Lung (tissue), 12 donors: ENCODE data around the gene CNGB1. TPM values are rescaled to one million over a fixed set of nuclear protein-coding genes. Genes with fewer than 3 reads are reported as not detected.
"Not testable (repeated sequence)": the region's sequence is repeated elsewhere in the genome, so short reads cannot be mapped to it uniquely, and the experiment has no call there.

Experiments used
- ATAC-seq: fragments of 200-7000 bp; cut with Tn5 transposase; one replicate; pipeline ENCODE4 v1.9.1; 2020; ENCODE audit warnings: moderate number of reproducible peaks; ENCODE audit not compliant: insufficient read depth, low FRiP score
- DNase-seq, 3 donors: peaks; one replicate each; pipeline ENCODE4 v3.0.0-alpha.2; 2013 to 2017
- H3K27ac ChIP-seq, 2 donors: one replicate each; pipeline ENCODE4 v1.5.1; 2013; ENCODE audit warnings: mild to moderate bottlenecking in 2 of 2, moderate library complexity in 2 of 2, control low read depth in 1 of 2, inconsistent platforms in 1 of 2, low read depth in 1 of 2, low read length in 1 of 2
- H3K27me3 ChIP-seq, 3 donors: one replicate each; pipeline ENCODE4 v1.5.1; 2013; ENCODE audit warnings: low read length in 2 of 3; ENCODE audit not compliant: control insufficient read depth in 3 of 3, insufficient read depth in 3 of 3
- H3K36me3 ChIP-seq, 4 donors: one replicate each; pipeline ENCODE4 v1.5.1; 2013; ENCODE audit warnings: low read length in 4 of 4, mild to moderate bottlenecking in 1 of 4, moderate library complexity in 1 of 4; ENCODE audit not compliant: control insufficient read depth in 4 of 4, insufficient read depth in 4 of 4
- H3K4me1 ChIP-seq, 5 donors: one replicate each; pipeline ENCODE4 v1.5.1; 2013; ENCODE audit warnings: low read length in 5 of 5, mild to moderate bottlenecking in 2 of 5, moderate library complexity in 1 of 5; ENCODE audit not compliant: control insufficient read depth in 5 of 5, insufficient read depth in 5 of 5
- H3K4me3 ChIP-seq: one replicate; pipeline ENCODE4 v1.5.1; 2013; ENCODE audit warnings: mild to moderate bottlenecking, control low read depth, moderate library complexity
- H3K9ac ChIP-seq, 2 donors: one replicate each; pipeline ENCODE4 v1.5.1; 2013; ENCODE audit warnings: low read length in 2 of 2, control low read depth in 1 of 2; ENCODE audit not compliant: insufficient read depth in 1 of 2
- H3K9me3 ChIP-seq, 4 donors: one replicate each; pipeline ENCODE4 v1.5.1; 2013; ENCODE audit warnings: low read length in 3 of 4, mild to moderate bottlenecking in 1 of 4, moderate library complexity in 1 of 4; ENCODE audit not compliant: control insufficient read depth in 4 of 4, insufficient read depth in 3 of 4
- WGBS, 2 donors: extraction: QIAGEN DNeasy Blood & Tissue Kit; methylation state at CpG; one replicate each; pipeline ENCODE4 v1.1.7; 2013; 5-methylcytosine and 5-hydroxymethylcytosine counted together
- polyA plus RNA-seq, 2 donors: library from polyadenylated mRNA; stranded (reverse); fragments of 200-250 nt; gene quantifications; one replicate each; pipeline ENCODE4 v1.2.1, GENCODE V29; 2013
- total RNA-seq, 2 donors: library from RNA; depleted of rRNA in 1 of 2; stranded (reverse); fragments of >200 nt in 1 of 2; gene quantifications; one replicate each; pipeline ENCODE4 v1.2.1, GENCODE V29; 2014 to 2021
- TF ChIP-seq, protein P1 (sequence below): IDR thresholded peaks from 2 replicates; pipeline ENCODE4 v1.5.1; 2012; ENCODE audit warnings: mild to moderate bottlenecking; ENCODE audit errors: control extremely low read depth, extremely low read depth
- donor health status: control.
- donor health status: control.
- donor health status: Bipolar disorder and iron deficiency.
- donor health status: healthy.
- donor health status: DM: yes; HTN: yes; CAD: no.

The CNGB1 gene
- total and polyA plus RNA-seq, 4 donors = 0.14 to 0.43 (median 0.19) TPM

DNA sequence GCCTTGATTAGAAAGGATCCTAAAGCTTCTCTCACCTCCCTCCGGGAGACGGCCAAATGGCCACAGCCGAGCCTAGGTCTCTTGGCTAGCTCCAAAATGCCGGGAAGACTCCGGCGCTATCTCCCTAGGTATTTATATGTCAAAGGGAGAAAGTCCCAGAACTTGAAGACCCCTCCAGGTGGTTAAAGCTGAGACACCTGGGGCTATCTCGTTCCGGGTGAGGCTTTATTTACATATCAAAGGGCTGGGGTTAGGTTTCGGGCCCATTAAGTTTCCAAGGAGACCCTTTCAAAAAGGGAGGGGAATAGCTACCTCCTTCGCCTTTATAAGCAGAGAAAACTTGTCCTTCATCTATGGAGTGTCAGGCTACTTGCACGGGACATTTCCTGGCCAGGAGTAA lies 97.7 kb downstream of the CNGB1 start:
- DNase-seq = no peak
- WGBS, 2 donors = 32 to 34% methylated on average over 11 of the region's 11 CpGs
- H3K4me1 ChIP-seq = no peaks in the 10 kb centered on the region

DNA sequence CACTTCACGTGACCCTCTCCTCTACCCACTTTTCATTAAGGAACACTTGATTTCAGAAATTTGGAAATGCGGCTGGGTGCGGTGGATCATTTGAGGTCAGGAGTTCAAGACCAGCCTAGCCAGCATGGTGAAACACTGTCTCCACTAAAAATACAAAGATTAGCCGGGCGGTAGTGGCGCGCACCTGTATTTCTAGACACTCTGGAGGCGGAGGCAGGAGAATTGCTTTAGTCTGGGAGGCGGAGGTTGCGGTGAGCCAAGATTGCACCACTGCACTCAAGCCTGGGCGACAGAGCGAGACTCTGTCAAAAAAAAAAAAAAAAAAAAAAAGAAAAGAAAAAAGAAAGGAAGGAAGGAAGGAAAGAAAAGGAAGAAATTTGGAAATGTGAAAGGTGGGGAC lies 98.2 kb downstream of the CNGB1 start:
- 79 to 90% methylated on average over 12 of the region's 12 CpGs for WGBS, 2 donors
- H3K4me3 ChIP-seq, DNase-seq, H3K4me1 ChIP-seq, H3K36me3 ChIP-seq, H3K9ac ChIP-seq, H3K27me3 ChIP-seq, ATAC-seq, H3K9me3 ChIP-seq, H3K27ac ChIP-seq: not testable (repeated sequence)

More for the DNA sequence above, 97.7 kb downstream of the CNGB1 start:
- Histone ChIP-seq H3K27me3 (peaks cover 0 to 8% (median 3%) of the 10 kb centered on the region in 3 donors), H3K9ac (no peak overlapping the region), H3K27ac (no peak overlapping the region), H3K4me3 (no peak overlapping the region), H3K36me3 (no peaks in the 10 kb centered on the region), H3K9me3 (no peaks in the 10 kb centered on the region)
- ATAC-seq = no peak
- TF ChIP-seq, protein P1, sequence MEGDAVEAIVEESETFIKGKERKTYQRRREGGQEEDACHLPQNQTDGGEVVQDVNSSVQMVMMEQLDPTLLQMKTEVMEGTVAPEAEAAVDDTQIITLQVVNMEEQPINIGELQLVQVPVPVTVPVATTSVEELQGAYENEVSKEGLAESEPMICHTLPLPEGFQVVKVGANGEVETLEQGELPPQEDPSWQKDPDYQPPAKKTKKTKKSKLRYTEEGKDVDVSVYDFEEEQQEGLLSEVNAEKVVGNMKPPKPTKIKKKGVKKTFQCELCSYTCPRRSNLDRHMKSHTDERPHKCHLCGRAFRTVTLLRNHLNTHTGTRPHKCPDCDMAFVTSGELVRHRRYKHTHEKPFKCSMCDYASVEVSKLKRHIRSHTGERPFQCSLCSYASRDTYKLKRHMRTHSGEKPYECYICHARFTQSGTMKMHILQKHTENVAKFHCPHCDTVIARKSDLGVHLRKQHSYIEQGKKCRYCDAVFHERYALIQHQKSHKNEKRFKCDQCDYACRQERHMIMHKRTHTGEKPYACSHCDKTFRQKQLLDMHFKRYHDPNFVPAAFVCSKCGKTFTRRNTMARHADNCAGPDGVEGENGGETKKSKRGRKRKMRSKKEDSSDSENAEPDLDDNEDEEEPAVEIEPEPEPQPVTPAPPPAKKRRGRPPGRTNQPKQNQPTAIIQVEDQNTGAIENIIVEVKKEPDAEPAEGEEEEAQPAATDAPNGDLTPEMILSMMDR = no peak

DNA sequence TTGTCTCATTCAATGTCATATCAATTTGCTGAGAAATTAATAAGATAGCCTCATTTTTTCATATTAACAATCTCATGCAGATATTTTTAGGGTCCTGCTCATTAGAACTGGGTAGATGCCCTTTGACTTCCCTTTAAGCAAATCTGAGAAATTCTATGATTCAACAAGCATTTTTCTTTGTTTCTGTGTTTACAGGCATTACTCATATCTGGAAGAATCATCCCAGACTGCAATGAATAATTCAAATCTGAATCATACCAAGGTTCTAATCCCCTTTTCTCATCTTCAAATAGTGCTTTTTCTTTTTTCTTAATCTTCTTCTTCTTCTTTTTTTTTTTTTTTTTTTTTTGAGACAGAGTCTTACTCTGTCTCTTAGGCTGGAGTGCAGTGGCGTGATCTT lies 99.5 kb downstream of the CNGB1 start:
- no peak for DNase-seq
- TF ChIP-seq, protein P1 = no peak
- 89 to 92% methylated on average over 1 of the region's 1 CpG for WGBS, 2 donors
- Histone ChIP-seq H3K9ac (no peak overlapping the region), H3K9me3 (no peaks in the 10 kb centered on the region), H3K36me3 (no peaks in the 10 kb centered on the region), H3K4me3 (no peak overlapping the region), H3K27ac (no peak overlapping the region), H3K4me1 (no peaks in the 10 kb centered on the region), H3K27me3 (peaks cover 0 to 8% (median 3%) of the 10 kb centered on the region in 3 donors)
- peak; percentile 34 for ATAC-seq

DNA sequence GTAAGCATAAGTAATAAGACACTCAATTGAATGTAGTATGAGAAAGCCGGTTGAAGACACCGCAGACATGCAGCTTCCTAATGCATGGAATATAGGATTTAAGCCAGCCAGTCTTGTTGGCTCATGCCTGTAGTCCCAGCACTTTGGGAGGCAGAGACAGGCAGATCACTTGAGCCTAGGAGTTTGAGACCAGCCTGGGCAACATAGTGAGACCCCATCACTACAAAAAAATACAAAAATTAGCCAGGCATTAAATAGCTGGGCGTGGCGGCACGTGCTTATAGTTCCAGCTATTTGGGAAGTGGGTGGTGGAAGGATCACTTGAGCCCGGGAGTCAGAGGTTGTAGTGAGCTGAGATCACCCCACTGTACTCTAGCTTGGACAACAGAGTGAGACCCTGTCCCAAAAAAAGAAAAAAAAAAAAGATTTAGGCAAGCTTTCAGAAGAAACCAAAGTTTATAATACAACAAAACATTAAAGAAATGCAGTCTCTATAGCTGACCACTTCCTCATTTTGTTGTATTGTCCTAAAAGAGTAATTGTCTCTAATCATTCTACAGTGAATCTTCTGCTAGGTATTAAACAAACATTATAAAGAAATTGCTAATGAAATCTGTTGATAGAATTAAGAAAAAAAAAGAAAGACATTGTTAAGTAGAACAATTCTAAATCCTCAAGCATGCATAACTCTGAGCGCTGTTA lies 100.0 kb downstream of the CNGB1 start:
- DNase-seq (no peak), ATAC-seq (no peak)
- Histone ChIP-seq H3K9ac (no peak overlapping the region), H3K4me1 (no peaks in the 10 kb centered on the region), H3K27ac (no peak overlapping the region), H3K27me3 (peaks cover 0 to 5% (median 3%) of the 10 kb centered on the region in 3 donors), H3K4me3 (no peak overlapping the region), H3K36me3 (no peaks in the 10 kb centered on the region), H3K9me3 (no peaks in the 10 kb centered on the region)
- WGBS, 2 donors = 83 to 85% methylated on average over 7 of the region's 7 CpGs
- TF ChIP-seq, protein P1 = no peak
